ENCODE measurements around the gene SRPK2. TPM values are rescaled to one million over a fixed set of nuclear protein-coding genes. Genes with fewer than 3 reads are reported as not detected.
"Not testable (repeated sequence)": the region's sequence is repeated elsewhere in the genome, so short reads cannot be mapped to it uniquely, and the experiment has no call there.

SRPK2 gene
- total RNA-seq, 4 donors from 2014 or later, result 33.0 to 47.4 (median 42.8) TPM

- no peaks in the 10 kb centered on the region for H3K9me3 ChIP-seq
- intact Hi-C loops (cut with DNase I), result no loop called here
- no peaks in the 10 kb centered on the region for H3K27me3 ChIP-seq
- DNase-seq (ENCODE audit: extremely low spot score), result no peak
- H3K4me3 ChIP-seq, result no peak overlapping the region
- H3K27ac ChIP-seq (replicated peaks in 1 of 4), result no peak overlapping the region
- peaks cover 0 to 7% (median 5%) of the 10 kb centered on the region in 4 donors for H3K4me1 ChIP-seq
- TF ChIP-seq EP300 (IDR thresholded peaks at IDR 0.05) (no peak), POLR2A (IDR thresholded peaks at IDR 0.05; ENCODE audit: low read depth) (no peak), POLR2AphosphoS5 (IDR thresholded peaks at IDR 0.05) (no peak), CTCF (IDR thresholded peaks at IDR 0.05) (no peak)
- no peaks in the 10 kb centered on the region for H3K36me3 ChIP-seq
Observed at GRCh38 chr7:105296491-105296890, 92.2 kb downstream of the SRPK2 start.

GRCh38 chr7:105295596-105296352 lies 92.9 kb downstream of the SRPK2 start:
- Histone ChIP-seq H3K9me3 (no peaks in the 10 kb centered on the region), H3K4me3 (no peak overlapping the region), H3K4me1 (peaks cover 0 to 7% (median 5%) of the 10 kb centered on the region in 4 donors), H3K27me3 (no peaks in the 10 kb centered on the region), H3K27ac (replicated peaks in 1 of 4) (no peak overlapping the region), H3K36me3 (no peaks in the 10 kb centered on the region)
- DNase-seq (ENCODE audit: extremely low spot score), result no peak
- no peak for TF ChIP-seq EP300 (IDR thresholded peaks at IDR 0.05)
- TF ChIP-seq POLR2A (IDR thresholded peaks at IDR 0.05; ENCODE audit: low read depth), result no peak
- TF ChIP-seq POLR2AphosphoS5 (IDR thresholded peaks at IDR 0.05), result no peak
- no peak for TF ChIP-seq CTCF (IDR thresholded peaks at IDR 0.05)
- 100% methylated on average over 1 of the region's 1 CpG for WGBS
- intact Hi-C loops (cut with DNase I), result no loop called here

- intact Hi-C loops (cut with DNase I); H3K27me3 ChIP-seq; H3K4me1 ChIP-seq; H3K27ac ChIP-seq (replicated peaks in 1 of 4); H3K9me3 ChIP-seq; H3K4me3 ChIP-seq; H3K36me3 ChIP-seq; DNase-seq (ENCODE audit: extremely low spot score): not testable (repeated sequence)
- WGBS, result 88% methylated on average over 6 of the region's 6 CpGs
Observed at GRCh38 chr7:105294482-105294881, 94.2 kb downstream of the SRPK2 start.

- intact Hi-C loops (cut with DNase I), result no loop called here
- DNase-seq (ENCODE audit: extremely low spot score), result no peak
- no peaks in the 10 kb centered on the region for H3K27me3 ChIP-seq
- TF ChIP-seq EP300 (IDR thresholded peaks at IDR 0.05) (no peak), POLR2A (IDR thresholded peaks at IDR 0.05; ENCODE audit: low read depth) (no peak), POLR2AphosphoS5 (IDR thresholded peaks at IDR 0.05) (no peak), CTCF (IDR thresholded peaks at IDR 0.05) (no peak)
- no peaks in the 10 kb centered on the region for H3K36me3 ChIP-seq
- H3K9me3 ChIP-seq, result no peaks in the 10 kb centered on the region
- WGBS, result 89% methylated on average over 3 of the region's 3 CpGs
- H3K4me3 ChIP-seq, result no peak overlapping the region
- no peaks in the 10 kb centered on the region for H3K4me1 ChIP-seq
- no peak overlapping the region for H3K27ac ChIP-seq (replicated peaks in 1 of 4)
Observed at GRCh38 chr7:105289704-105290103, 99.0 kb downstream of the SRPK2 start.

GRCh38 chr7:105286441-105286840 lies 102.3 kb downstream of the SRPK2 start:
- no peak for DNase-seq (ENCODE audit: extremely low spot score)
- Histone ChIP-seq H3K27ac (replicated peaks in 1 of 4) (no peak overlapping the region), H3K36me3 (no peaks in the 10 kb centered on the region), H3K27me3 (no peaks in the 10 kb centered on the region), H3K4me1 (peaks cover 0 to 8% (median 0%) of the 10 kb centered on the region in 4 donors), H3K9me3 (no peaks in the 10 kb centered on the region), H3K4me3 (no peak overlapping the region)
- TF ChIP-seq EP300 (IDR thresholded peaks at IDR 0.05) (no peak), CTCF (IDR thresholded peaks at IDR 0.05) (no peak), POLR2AphosphoS5 (IDR thresholded peaks at IDR 0.05) (no peak), POLR2A (IDR thresholded peaks at IDR 0.05; ENCODE audit: low read depth) (no peak)
- WGBS, result 93% methylated on average over 3 of the region's 3 CpGs
- intact Hi-C loops (cut with DNase I), result no loop called here
